Stimulated activated CD8-positive, alpha-beta memory T cell treated with anti-CD3 and anti-CD28 coated beads, Interleukin-4, amount 100 ng/mL, for 48 hours (primary cell): Measurements from ENCODE around the gene LRRC36.
"Not testable (repeated sequence)": the region's sequence is repeated elsewhere in the genome, so short reads cannot be mapped to it uniquely, and the experiment has no call there.

Experiments
- DNase-seq: peaks from one replicate; pipeline ENCODE4 v3.0.0-alpha.2; 2020

The LRRC36 gene

GRCh38 chr16:67407176-67407787 lies 80.7 kb downstream of the LRRC36 start:
- DNase-seq = no peak

DNA sequence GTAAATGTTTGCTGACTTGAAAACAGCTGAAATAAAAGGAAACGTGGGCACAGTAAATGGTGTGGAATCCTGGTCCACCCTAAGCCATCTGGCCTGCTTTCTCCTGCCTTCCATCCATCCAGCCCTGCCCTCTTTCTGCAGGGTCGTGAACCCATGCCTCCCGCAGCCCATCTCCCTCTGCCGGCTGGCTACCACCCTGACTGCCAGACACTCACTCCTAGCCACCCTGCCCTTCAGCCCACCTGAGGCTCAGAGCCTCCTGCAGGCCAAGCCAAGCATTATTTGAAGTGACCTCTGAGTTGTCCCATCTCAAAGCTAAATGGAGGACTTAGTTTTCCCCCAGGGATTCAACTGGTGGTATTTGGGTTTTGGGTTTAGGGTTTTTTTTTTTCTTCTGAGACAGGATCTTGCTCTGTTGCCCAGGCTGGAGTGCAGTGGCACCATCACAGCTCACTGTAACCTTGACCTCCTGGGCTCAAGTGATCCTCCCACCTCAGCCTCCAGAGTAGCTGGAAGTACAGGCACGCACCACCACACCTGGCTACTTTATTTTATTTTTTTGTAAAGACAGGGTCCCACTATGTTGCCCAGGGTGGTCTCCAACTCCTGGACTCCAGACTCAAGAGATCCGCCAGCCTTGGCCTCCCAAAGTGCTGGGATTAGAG lies 81.3 kb downstream of the LRRC36 start:
- no peak for DNase-seq

DNA sequence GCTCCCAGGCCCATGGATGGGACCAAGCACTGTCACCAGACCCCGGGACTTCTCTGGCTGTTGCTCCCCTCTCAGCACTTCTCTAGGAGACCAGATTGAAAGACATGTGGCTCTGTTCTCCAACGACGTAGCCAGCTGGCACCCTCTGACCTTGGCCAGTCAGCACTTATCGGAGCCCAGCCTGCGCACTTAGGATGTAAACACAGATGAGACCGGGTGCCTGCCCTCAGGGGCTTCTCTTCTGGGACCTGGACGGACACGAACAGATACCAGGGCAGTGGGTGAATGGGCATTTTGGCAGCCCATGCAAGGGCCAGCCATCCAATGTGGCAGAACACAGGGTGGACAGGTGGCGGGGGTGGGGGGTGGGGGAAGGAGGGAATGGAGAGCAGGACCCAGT lies 83.0 kb downstream of the LRRC36 start:
- DNase-seq = no peak

DNA sequence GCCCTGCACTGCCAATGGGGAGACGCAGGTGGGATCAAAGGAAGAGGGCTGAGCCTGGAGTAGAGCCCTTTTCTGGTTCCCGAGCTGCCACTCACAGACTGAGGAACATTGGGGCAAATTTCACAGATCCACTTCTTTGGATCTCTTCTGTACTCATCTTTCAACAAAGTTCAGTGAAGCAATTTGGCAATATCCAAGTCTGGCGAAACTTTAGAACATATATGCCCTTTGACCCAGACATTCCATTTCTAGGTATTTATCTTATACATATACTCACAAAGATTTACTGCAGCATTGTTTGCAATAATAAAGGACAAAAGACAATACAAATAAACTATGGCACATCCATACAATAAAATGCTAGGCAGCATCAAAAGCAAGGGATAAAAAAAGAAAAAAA lies 84.7 kb downstream of the LRRC36 start:
- DNase-seq = no peak

DNA sequence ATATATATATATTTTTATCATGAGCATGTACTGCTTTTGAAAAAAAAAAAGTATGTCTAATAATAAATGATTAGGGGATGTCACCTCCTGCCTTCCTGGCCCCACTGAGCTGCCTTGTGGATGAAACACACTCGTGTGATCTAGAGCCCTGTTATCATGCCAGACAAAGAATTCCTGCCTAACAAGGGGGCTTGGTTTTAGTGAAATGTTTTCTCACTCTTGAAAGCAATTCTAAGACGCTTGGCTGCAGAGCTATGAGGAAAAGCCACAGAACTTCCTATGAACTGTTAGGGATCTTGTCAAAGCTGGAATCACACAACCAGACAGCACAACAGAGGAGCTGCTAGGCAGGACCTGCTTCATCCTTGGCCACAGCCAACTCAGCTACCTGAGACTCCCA lies 85.7 kb downstream of the LRRC36 start:
- no peak for DNase-seq

DNA sequence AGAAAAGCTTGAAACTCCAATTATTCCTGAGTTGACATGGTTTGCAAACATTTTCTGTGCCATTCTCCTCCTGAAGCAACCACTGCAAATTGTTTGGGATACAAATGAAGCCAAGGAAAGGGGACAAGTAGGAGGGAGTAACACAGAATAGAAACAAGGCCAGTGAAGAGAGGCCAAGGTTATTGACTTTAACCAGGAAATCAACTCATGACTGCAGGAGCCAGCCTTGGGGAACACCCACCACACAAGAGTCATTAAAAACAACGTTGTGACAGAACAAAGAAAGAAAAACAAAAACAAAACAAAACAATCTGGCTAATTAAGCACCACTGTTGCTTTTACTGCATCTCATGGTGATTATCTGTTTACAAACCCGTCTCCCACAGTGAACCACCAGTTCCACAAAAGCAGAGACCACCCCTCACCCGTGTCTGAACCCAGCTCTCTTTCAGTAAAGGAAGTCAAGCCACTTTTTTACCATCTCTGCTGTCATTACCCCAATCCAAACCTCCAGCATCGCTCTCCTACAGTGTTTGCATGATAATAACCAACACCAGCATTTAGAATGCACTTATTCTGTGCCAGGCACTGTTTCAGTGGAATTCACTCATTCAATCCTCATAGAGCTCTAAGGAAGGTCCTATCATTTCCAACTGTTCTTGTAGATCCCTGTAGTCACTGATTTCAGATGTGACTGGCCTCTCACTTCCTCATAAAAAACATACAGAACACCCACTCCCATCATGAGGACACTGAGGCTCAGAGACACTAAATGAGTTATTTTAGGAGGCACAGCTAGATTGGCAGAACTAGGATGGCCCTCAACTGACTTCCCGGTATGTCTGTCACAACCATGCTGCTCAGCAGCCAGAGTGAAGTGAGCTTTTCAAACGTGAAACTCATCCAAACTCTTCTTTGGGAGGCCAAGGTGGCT lies 87.6 kb downstream of the LRRC36 start:
- DNase-seq = no peak

- not testable (repeated sequence) for DNase-seq
Observed at GRCh38 chr16:67415421-67415820, 88.8 kb downstream of the LRRC36 start.

DNA sequence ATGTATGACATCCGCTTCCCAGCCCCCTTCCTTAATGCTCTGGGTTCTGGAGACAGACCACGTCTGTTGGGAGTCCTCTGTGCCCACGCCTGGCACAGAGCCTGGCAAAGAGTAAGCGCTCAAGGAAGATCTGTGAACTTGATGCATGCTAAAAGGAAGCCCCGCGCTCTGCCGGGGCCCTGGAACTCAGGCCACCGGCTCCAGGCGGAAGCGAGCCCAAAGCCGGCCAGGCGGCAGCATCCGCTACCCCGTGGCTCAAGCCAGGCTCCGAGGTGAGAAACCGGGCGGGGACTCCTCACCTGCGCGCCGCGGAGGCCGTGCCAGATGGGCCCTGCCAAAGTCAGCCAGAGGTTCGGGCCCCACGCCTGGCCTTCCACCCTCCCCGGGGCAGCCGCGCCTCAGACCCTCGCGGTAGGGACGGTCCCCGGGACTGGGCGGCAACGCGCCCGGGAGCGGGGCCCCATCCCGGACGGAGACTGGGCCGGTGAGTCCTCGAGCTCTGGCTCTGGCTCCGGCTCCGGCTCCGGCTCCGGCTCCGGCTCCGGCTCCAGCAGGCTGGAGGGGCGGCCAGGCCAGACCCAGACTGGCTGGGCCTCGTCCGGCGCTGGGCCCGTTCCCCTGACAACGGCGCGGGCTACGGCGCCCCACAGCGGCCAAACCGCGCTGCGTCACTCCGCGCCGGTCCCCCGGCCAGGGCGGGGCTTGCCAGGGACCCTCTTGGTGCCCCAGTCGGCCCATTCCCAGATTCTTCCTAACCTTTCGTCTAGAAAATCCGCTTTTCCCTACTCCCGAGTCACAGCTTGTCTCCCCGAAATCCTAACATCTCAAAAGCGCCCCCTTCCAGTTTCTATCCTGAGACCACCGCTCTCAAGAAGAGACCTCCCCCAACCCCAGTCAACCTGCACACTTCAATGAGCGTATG lies 89.5 kb downstream of the LRRC36 start, which contains the start of gene ZDHHC1:
ZDHHC1 (minus strand) TSS at position 606 of the 922 bp plus-strand sequence. CDS start 8,702 bp downstream, outside the sequence.
- peak; percentile 79 for DNase-seq

- no peak for DNase-seq
Observed at GRCh38 chr16:67417333-67418061, 90.9 kb downstream of the LRRC36 start.

DNA sequence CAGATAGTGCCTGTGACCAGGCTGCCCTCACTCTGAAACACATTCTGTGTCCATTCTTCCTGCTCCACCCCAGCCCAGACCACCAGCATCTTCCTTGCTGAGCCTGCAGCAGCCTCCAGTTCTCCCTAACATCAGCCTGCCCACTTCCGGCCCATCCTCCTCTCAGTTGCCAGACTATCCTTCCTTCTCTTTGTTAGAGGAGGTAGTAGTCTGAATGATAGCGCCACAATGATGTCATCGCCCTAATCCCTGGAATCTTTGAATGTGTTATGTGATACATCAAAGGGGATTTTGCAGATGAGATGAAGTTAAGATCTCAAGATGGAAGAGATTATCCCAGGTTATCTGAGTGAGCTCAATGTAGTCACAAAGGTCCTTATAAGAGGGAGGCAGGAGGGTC lies 92.9 kb downstream of the LRRC36 start:
- no peak for DNase-seq

GRCh38 chr16:67419931-67420330 lies 93.3 kb downstream of the LRRC36 start:
- DNase-seq = no peak

DNA sequence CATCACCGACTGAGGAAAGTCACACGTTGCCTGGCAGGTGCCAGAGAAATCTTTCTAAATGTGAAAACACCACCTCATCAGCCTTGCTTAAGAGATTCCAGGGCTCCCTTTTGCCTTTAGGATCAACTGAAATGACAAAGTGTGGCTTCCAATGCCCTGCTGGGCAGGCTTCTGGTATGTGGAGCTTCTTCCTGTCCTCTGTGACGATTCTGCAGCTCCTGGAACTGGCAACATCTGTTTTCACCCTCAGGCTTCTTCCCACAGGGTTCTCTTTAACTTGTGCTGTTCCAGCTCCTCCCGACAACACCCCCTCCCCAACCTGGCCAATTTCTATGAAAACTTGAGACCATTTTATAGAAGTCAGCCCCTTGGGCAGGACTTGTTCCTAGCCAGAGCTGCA lies 94.4 kb downstream of the LRRC36 start:
- DNase-seq = no peak

DNA sequence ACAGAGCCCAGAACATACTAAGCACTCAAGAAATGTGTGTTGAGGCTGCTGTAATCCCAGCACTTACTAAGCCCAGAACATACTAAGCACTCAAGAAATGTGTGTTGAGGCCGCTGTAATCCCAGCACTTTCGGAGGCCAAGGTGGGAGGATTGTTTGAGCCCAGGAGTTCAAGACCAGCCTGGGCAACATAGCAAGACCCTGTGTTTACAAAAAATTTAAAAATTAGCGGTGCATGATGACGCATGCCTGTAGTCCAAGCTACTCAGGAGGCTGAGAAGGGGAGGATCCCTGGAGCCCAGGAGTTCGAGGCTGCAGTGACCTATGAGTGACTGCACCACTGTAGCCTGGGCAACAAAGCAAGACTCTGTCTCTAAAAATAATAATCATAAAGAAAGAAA lies 96.4 kb downstream of the LRRC36 start:
- no peak for DNase-seq

DNA sequence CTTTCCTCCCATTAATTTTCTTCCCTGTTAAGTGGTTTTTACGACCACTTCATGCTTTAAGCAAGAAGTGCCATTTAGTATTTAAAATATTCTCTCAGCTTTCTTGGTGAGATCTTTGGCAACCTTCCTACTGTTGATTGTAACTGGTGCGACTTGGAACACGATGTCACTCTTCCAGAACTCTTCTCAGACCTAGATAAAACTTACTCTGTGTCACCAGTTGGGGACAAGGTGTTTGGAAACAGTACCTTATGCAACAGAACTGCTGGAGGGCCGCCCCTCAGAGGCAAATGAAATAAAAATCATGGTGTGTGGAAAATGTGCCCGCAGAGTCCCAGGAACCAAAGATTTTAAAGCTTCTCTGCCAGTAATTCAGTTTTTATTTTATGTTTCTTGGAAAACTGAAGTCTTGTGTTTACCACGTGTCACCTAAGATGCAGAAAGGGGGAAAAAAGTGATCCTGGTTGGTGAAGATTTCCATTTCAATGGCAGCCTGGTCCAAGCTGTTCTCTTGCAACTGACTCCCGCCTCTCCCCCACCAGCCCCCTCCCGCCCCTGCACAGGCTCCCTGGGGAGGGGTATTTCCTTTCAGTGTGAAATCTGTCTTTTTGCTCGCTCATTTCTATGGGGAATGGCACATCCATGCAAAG lies 97.1 kb downstream of the LRRC36 start:
- no peak for DNase-seq

GRCh38 chr16:67424261-67424615 lies 97.6 kb downstream of the LRRC36 start:
- no peak for DNase-seq

GRCh38 chr16:67425061-67425460 lies 98.4 kb downstream of the LRRC36 start:
- DNase-seq = no peak

DNA sequence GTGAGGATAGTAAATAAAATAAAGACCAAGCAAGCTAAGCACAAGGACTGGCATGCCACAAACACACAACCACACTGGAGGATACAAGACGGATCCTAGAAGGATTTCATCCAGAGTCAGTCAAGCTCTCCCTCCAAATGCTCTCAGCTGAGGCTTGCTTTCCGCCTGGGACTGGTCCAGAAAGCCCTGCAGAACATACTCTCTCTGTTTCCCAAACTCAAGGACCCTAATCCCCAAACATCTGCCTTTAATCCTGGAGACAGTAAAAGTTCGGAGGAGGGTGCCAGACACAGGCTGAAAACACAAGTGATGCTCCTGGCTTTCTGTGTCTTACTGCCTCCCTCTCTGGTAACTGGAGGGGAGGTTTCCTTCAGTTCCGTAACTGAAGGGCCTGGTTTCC lies 99.0 kb downstream of the LRRC36 start:
- DNase-seq = no peak

DNA sequence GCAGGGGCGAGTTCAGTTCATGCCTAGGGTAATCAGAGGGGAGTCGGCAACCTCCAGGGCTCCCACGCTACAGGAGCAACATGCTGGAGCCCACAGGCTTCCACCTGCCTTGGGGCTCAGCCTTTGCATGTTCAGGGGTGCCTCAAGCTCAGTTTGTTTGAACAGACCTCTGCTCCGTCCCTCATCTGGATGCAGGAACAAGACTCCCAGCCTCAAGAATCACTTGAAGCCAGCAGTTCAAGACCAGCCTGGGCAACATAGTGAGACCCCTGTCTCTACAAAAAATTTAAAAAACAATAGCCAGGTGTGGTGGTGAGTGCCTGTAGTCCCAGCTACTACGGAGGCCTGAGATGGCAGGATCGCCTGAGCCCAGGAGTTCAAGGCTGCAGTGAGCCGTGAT lies 99.4 kb downstream of the LRRC36 start:
- DNase-seq = no peak

DNA sequence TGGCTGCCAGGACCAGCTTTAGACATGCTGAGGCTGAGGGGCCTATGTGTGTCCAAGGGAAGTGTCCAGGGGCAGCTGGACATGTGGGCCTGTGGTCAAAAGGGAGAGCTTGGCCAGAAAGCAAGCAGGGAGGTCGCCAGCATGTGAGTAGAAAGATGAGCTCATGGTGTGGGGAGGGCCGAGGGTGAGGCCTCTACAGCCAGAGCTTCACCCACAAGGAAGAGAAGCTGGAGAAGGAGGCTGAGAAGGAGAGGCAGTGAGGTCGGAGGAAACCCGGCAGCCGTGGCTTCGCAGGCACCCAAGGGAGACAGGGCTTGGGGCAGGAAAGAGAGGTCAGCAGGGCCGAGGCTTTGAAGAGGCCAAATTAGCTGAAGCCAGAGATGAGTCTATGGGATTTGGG lies 100.3 kb downstream of the LRRC36 start:
- DNase-seq = no peak

- peak; percentile 79 for DNase-seq
Observed at GRCh38 chr16:67428146-67428731, 101.6 kb downstream of the LRRC36 start.
